Left lung (tissue), 10 donors: ENCODE results near the gene RBM4B. TPM values are rescaled to one million over a fixed set of nuclear protein-coding genes. Genes with fewer than 3 reads are reported as not detected.

Experiments used
- ATAC-seq: fragments of 200-7000 bp; cut with Tn5 transposase; one replicate; pipeline ENCODE4 v1.9.1; 2020; ENCODE audit warnings: moderate library complexity
- DNase-seq, 4 donors: peaks; one replicate each; pipeline ENCODE4 v3.0.0-alpha.2; 2013 to 2020
- H3K27ac ChIP-seq, 2 donors: fragments of 200-600 bp; sonication (generic) in 1 of 2; one replicate each; pipeline versions ENCODE4 v1.5.0 to v1.8.0; 2020 to 2021
- H3K27me3 ChIP-seq, 2 donors: fragments of 200-600 bp; sonication (generic) in 1 of 2; one replicate each; pipeline versions ENCODE4 v1.5.0 to v1.8.0; 2020 to 2021
- H3K36me3 ChIP-seq, 2 donors: fragments of 200-600 bp; sonication (generic) in 1 of 2; one replicate each; pipeline versions ENCODE4 v1.5.0 to v1.8.0; 2020 to 2021
- H3K4me1 ChIP-seq, 2 donors: fragments of 200-600 bp; one replicate each; pipeline ENCODE4 v1.8.0; 2021
- H3K4me3 ChIP-seq, 2 donors: fragments of 200-600 bp; sonication (generic) in 1 of 2; one replicate each; pipeline versions ENCODE4 v1.5.0 to v1.8.0; 2020 to 2021; ENCODE audit warnings: mild to moderate bottlenecking in 1 of 2
- H3K9me3 ChIP-seq, 2 donors: fragments of 200-600 bp; sonication (generic) in 1 of 2; one replicate each; pipeline versions ENCODE4 v1.5.0 to v1.8.0; 2020 to 2021
- CTCF ChIP-seq, 2 donors: fragments of 200-600 bp; sonication (generic) in 1 of 2; IDR thresholded peaks; one replicate each; pipeline versions ENCODE4 v1.5.0 to v1.8.0; 2021; ENCODE audit warnings: antibody characterized with exemption in 2 of 2
- intact Hi-C, 2 donors: fragments of 100-400 bp; cut with DNase I; formaldehyde crosslinking; loops; one replicate each; pipeline versions ENCODE4 v1.11.2 to v1.14.2; 2022
- polyA plus RNA-seq, 6 donors: library from polyadenylated mRNA; unstranded; fragments of 120-200 nt; gene quantifications; one replicate each; pipeline ENCODE4 v1.2.1, GENCODE V29; 2013; ENCODE audit not compliant: insufficient read length in 6 of 6
- total RNA-seq, 2 donors: library from RNA; stranded (reverse); fragmentation: NEBNext Ultra II Directional; extraction: Animal tissue kit (Norgen Biotek cat#: 25700); gene quantifications; one replicate each; pipeline ENCODE4 v1.2.1, GENCODE V29; 2021
- donor health status: DM: no; HTN: yes; CAD: no.
- donor health status: DM: no; HTN: no; CAD: no.

RBM4B gene
- total and polyA plus RNA-seq, 8 donors = 15.8 to 78.9 (median 71.0) TPM

- Histone ChIP-seq H3K9me3 (no peaks in the 10 kb centered on the region), H3K4me3 (no peak overlapping the region), H3K27me3 (no peaks in the 10 kb centered on the region), H3K27ac (no peak overlapping the region), H3K36me3 (peaks cover 0 to 85% of the 10 kb centered on the region in 2 donors), H3K4me1 (no peaks in the 10 kb centered on the region)
- ATAC-seq (no peak), DNase-seq (no peak)
- TF ChIP-seq CTCF (IDR thresholded peaks at IDR 0.05) = no peak
- intact Hi-C loops = no loop called here
These were observed 24.6 kb downstream of the RBM4B start for GRCh38 chr11:66653123-66653522.

GRCh38 chr11:66652651-66653050 is 25.0 kb downstream of the RBM4B start:
- Histone ChIP-seq H3K27me3 (no peaks in the 10 kb centered on the region), H3K9me3 (no peaks in the 10 kb centered on the region), H3K4me3 (no peak overlapping the region), H3K4me1 (no peaks in the 10 kb centered on the region), H3K36me3 (peaks cover 0 to 85% of the 10 kb centered on the region in 2 donors), H3K27ac (no peak overlapping the region)
- DNase-seq = no peak
- intact Hi-C loops = no loop called here
- no peak for ATAC-seq
- TF ChIP-seq CTCF (IDR thresholded peaks at IDR 0.05) = no peak

GRCh38 chr11:66651016-66651415 is 26.7 kb downstream of the RBM4B start:
- H3K9me3 ChIP-seq = no peaks in the 10 kb centered on the region
- DNase-seq (no peak), ATAC-seq (no peak)
- H3K27me3 ChIP-seq = no peaks in the 10 kb centered on the region
- H3K4me3 ChIP-seq = no peak overlapping the region
- no peak overlapping the region for H3K27ac ChIP-seq
- H3K36me3 ChIP-seq = peaks cover 0 to 88% of the 10 kb centered on the region in 2 donors
- TF ChIP-seq CTCF (IDR thresholded peaks at IDR 0.05) = no peak
- peaks cover 0 to 12% of the 10 kb centered on the region in 2 donors for H3K4me1 ChIP-seq
- intact Hi-C loops = no loop called here

- Histone ChIP-seq H3K4me1 (peaks cover 0 to 24% of the 10 kb centered on the region in 2 donors), H3K27ac (no peak overlapping the region), H3K9me3 (no peaks in the 10 kb centered on the region), H3K4me3 (no peak overlapping the region), H3K36me3 (peaks cover 0 to 88% of the 10 kb centered on the region in 2 donors), H3K27me3 (no peaks in the 10 kb centered on the region)
- ATAC-seq = no peak
- intact Hi-C loops = no loop called here
- no peak for DNase-seq
- no peak for TF ChIP-seq CTCF (IDR thresholded peaks at IDR 0.05)
These were observed 27.8 kb downstream of the RBM4B start for GRCh38 chr11:66649903-66650302.

- Histone ChIP-seq H3K4me3 (no peak overlapping the region), H3K27me3 (no peaks in the 10 kb centered on the region), H3K27ac (no peak overlapping the region), H3K36me3 (peaks cover 9 to 91% of the 10 kb centered on the region in 2 donors), H3K4me1 (peaks cover 17 to 54% of the 10 kb centered on the region in 2 donors), H3K9me3 (no peaks in the 10 kb centered on the region)
- no peak for TF ChIP-seq CTCF (IDR thresholded peaks at IDR 0.05)
- intact Hi-C loops = no loop called here
- ATAC-seq (no peak), DNase-seq (peak in 2 of 4 donors; percentile 30 to 48)
These were observed 30.9 kb downstream of the RBM4B start for GRCh38 chr11:66646828-66647227.
